ENCODE results near the gene SYNGR1. TPM values are rescaled to one million over a fixed set of nuclear protein-coding genes. Genes with fewer than 3 reads are reported as not detected.

Gene SYNGR1
- total and polyA plus RNA-seq, 2 experiments from 2014 or later = 30.9 to 37.0 TPM

GRCh38 chr22:39392341-39392948 is 42.7 kb downstream of the SYNGR1 start:
- no peaks in the 10 kb centered on the region for H3K4me1 ChIP-seq (ENCODE audit: insufficient read depth)
- Mint-ChIP-seq H3K4me3 (no peak overlapping the region), H3K9me3 (no peaks in the 10 kb centered on the region), H3K36me3 (ENCODE audit: low read depth) (no peaks in the 10 kb centered on the region), H3K27me3 (ENCODE audit: insufficient read depth, low read depth, poor library complexity) (peaks cover 17% of the 10 kb centered on the region), H3K4me1 (peaks cover 7% of the 10 kb centered on the region; the same call in 2 of the 3 replicates), H3K27ac (no peak overlapping the region)
- H3K9me2 ChIP-seq (ENCODE audit: insufficient read depth) = no peaks in the 10 kb centered on the region
- DNase-seq (ENCODE audit: low spot score) (no peak), ATAC-seq (no peak)
- H3K79me2 ChIP-seq (replicated peaks; ENCODE audit: insufficient read depth) = no peaks in the 10 kb centered on the region
- H3K27me3 ChIP-seq (ENCODE audit: insufficient read depth) = peaks cover 20% of the 10 kb centered on the region
- no peaks in the 10 kb centered on the region for H3F3A ChIP-seq (replicated peaks; ENCODE audit: low read depth)
- H4K20me1 ChIP-seq (replicated peaks; ENCODE audit: insufficient read depth) = no peaks in the 10 kb centered on the region
- no peak overlapping the region for H2AFZ ChIP-seq
- H3K27ac ChIP-seq (ENCODE audit: low read depth) = no peak overlapping the region
- no peaks in the 10 kb centered on the region for H3K36me3 ChIP-seq (ENCODE audit: insufficient read depth)
- H3K4me3 ChIP-seq = no peak overlapping the region
- no peak for TF ChIP-seq REST (IDR thresholded peaks at IDR 0.05; ENCODE audit: unreplicated experiment)
- TF ChIP-seq POLR2AphosphoS5 (IDR thresholded peaks at IDR 0.05; ENCODE audit: low read depth) = no peak
- no peak for TF ChIP-seq CTCF (conservative IDR thresholded peaks at IDR 0.05; ENCODE audit: low read depth in 2 of 2)
- TF ChIP-seq NANOG (IDR thresholded peaks at IDR 0.05; ENCODE audit: borderline replicate concordance) = no peak
- TF ChIP-seq ZNF331 (CRISPR knock-in tag; IDR thresholded peaks at IDR 0.05; ENCODE audit: low read depth) = no peak
- no peak for TF ChIP-seq ZNF462 (CRISPR knock-in tag; IDR thresholded peaks at IDR 0.05)
- no peak for TF ChIP-seq ZNF114 (CRISPR knock-in tag; IDR thresholded peaks at IDR 0.05)
- no peak for TF ChIP-seq ETS1 (IDR thresholded peaks at IDR 0.05)
- TF ChIP-seq EZH2 (IDR thresholded peaks at IDR 0.05; ENCODE audit: low read depth, unreplicated experiment) = no peak
- no peak for TF ChIP-seq EZH2phosphoT487 (IDR thresholded peaks at IDR 0.05; ENCODE audit: unreplicated experiment)
- no peak for TF ChIP-seq CREB1 (CRISPR knock-in tag; IDR thresholded peaks at IDR 0.05; ENCODE audit: low read depth)
- TF ChIP-seq STAT1 (IDR thresholded peaks at IDR 0.05; ENCODE audit: unreplicated experiment) = no peak
- no peak overlapping the region for H3K4me2 ChIP-seq
